ENCODE results near the gene ARHGAP28.
"Not testable (repeated sequence)": the region's sequence is repeated elsewhere in the genome, so short reads cannot be mapped to it uniquely, and the experiment has no call there.

The ARHGAP28 gene

GRCh38 chr18:6795307-6795706, 65.8 kb downstream of the ARHGAP28 start:
- H3K36me3 Mint-ChIP-seq, result no peaks in the 10 kb centered on the region
- H3K27ac Mint-ChIP-seq, result no peak overlapping the region
- H3K4me1 Mint-ChIP-seq, result no peaks in the 10 kb centered on the region
- H3K4me3 Mint-ChIP-seq, result no peak overlapping the region
- H3K9me3 Mint-ChIP-seq, result peaks cover 2% of the 10 kb centered on the region
- no peak for ATAC-seq (ENCODE audit: low read depth)
- no peak for DNase-seq (ENCODE audit: low spot score in 2 of 2)
- no peaks in the 10 kb centered on the region for H3K27me3 Mint-ChIP-seq

DNA sequence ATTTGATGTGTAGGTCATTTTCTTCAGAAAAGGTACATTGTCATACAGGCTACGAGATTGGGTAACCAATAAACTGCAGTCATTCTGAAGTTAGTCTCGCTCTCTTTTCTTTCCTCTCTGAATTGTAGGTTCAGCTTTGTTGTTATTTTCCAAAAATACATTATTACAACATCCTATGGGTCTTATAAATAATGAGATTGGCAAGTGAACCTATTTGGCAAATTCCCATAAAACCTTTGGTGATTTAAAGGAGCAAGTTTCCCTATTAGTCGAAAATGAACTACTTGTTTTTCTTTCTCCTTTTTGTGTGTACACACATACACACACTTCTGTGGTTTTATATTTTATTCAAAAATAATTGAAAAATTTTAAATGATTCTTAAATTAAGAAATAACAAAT, 67.0 kb downstream of the ARHGAP28 start:
- no peaks in the 10 kb centered on the region for H3K9me3 Mint-ChIP-seq
- H3K4me3 Mint-ChIP-seq, result no peak overlapping the region
- DNase-seq (ENCODE audit: low spot score in 2 of 2) (no peak), ATAC-seq (ENCODE audit: low read depth) (no peak)
- no peaks in the 10 kb centered on the region for H3K36me3 Mint-ChIP-seq
- H3K27ac Mint-ChIP-seq, result no peak overlapping the region
- no peaks in the 10 kb centered on the region for H3K27me3 Mint-ChIP-seq
- no peaks in the 10 kb centered on the region for H3K4me1 Mint-ChIP-seq

GRCh38 chr18:6797171-6797570, 67.7 kb downstream of the ARHGAP28 start:
- Mint-ChIP-seq H3K36me3 (no peaks in the 10 kb centered on the region), H3K9me3 (peaks cover 4% of the 10 kb centered on the region), H3K4me1 (no peaks in the 10 kb centered on the region), H3K27me3 (no peaks in the 10 kb centered on the region), H3K4me3 (no peak overlapping the region), H3K27ac (no peak overlapping the region)
- DNase-seq (ENCODE audit: low spot score in 2 of 2) (no peak), ATAC-seq (ENCODE audit: low read depth) (no peak)

- ATAC-seq (ENCODE audit: low read depth), result no peak
- H3K9me3 Mint-ChIP-seq, result peaks cover 5% of the 10 kb centered on the region
- H3K4me3 Mint-ChIP-seq, result no peak overlapping the region
- H3K27me3 Mint-ChIP-seq, result no peaks in the 10 kb centered on the region
- no peaks in the 10 kb centered on the region for H3K4me1 Mint-ChIP-seq
- no peak overlapping the region for H3K27ac Mint-ChIP-seq
- no peak for DNase-seq (ENCODE audit: low spot score in 2 of 2)
- no peaks in the 10 kb centered on the region for H3K36me3 Mint-ChIP-seq
Measured at GRCh38 chr18:6798896-6799295, 69.4 kb downstream of the ARHGAP28 start.

DNA sequence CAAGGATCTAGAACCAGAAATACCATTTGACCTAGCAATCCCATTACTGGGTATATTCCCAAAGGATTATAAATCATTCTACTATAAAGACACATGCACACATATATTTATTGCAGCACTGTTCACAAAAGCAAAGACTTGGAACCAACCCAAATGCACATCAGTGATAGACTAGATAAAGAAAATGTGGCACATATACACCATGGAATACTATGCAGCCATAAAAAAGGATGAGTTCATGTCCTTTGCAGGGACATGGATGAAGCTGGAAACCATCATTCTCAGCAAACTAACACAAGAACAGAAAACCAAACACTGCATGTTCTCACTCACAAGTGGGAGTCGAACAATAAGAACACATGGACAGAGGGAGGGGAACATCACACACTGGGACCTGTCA, 70.8 kb downstream of the ARHGAP28 start:
- not testable (repeated sequence) for H3K4me3 Mint-ChIP-seq; ATAC-seq (ENCODE audit: low read depth); H3K36me3 Mint-ChIP-seq; H3K27me3 Mint-ChIP-seq; H3K4me1 Mint-ChIP-seq; H3K27ac Mint-ChIP-seq; H3K9me3 Mint-ChIP-seq; DNase-seq (ENCODE audit: low spot score in 2 of 2)

GRCh38 chr18:6807515-6808257, 78.2 kb downstream of the ARHGAP28 start:
- no peak overlapping the region for H3K27ac Mint-ChIP-seq
- no peak overlapping the region for H3K4me3 Mint-ChIP-seq
- no peak for ATAC-seq (ENCODE audit: low read depth)
- no peaks in the 10 kb centered on the region for H3K36me3 Mint-ChIP-seq
- H3K27me3 Mint-ChIP-seq, result no peaks in the 10 kb centered on the region
- H3K4me1 Mint-ChIP-seq, result no peaks in the 10 kb centered on the region
- H3K9me3 Mint-ChIP-seq, result peaks cover 4% of the 10 kb centered on the region
- no peak for DNase-seq (ENCODE audit: low spot score in 2 of 2)

- H3K27ac Mint-ChIP-seq, result no peak overlapping the region
Measured at GRCh38 chr18:6810191-6810590, 80.7 kb downstream of the ARHGAP28 start.

GRCh38 chr18:6811816-6812215, 82.3 kb downstream of the ARHGAP28 start:
- ATAC-seq (ENCODE audit: low read depth) (no peak), DNase-seq (ENCODE audit: low spot score in 2 of 2) (no peak)
- Mint-ChIP-seq H3K4me1 (no peaks in the 10 kb centered on the region), H3K27ac (no peak overlapping the region), H3K9me3 (no peaks in the 10 kb centered on the region), H3K4me3 (no peak overlapping the region), H3K36me3 (no peaks in the 10 kb centered on the region), H3K27me3 (no peaks in the 10 kb centered on the region)

More at GRCh38 chr18:6810191-6810590, 80.7 kb downstream of the ARHGAP28 start:
- DNase-seq (ENCODE audit: low spot score in 2 of 2) (no peak), ATAC-seq (ENCODE audit: low read depth) (no peak)
- H3K27me3 Mint-ChIP-seq, result no peaks in the 10 kb centered on the region
- H3K36me3 Mint-ChIP-seq, result no peaks in the 10 kb centered on the region
- H3K4me3 Mint-ChIP-seq, result no peak overlapping the region
- no peaks in the 10 kb centered on the region for H3K4me1 Mint-ChIP-seq
- H3K9me3 Mint-ChIP-seq, result no peaks in the 10 kb centered on the region

DNA sequence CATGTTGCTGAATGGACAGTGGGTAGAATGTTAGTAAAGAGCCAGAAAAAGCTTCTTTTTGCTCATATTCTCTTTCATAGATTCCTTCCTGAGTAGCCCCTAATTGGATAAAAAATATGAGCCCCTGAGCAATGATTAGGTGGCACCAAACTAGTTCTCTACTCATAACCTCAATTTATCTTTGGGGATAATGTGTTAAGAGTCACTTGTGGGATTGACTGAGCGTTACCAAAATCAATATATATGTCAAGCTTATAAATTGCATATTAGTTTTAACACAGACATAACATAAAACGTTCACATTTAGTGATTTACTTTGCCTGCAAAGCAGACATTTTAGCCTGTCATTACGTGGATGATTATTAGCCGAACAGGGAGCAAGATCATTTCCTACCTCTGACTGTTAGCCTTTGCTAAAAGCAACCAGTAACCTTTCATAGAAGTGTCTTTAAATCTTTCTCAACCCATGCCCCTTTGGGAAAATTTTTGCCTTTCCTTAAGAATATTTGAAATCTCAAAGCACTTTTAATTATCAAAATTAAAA, 85.4 kb downstream of the ARHGAP28 start:
- H3K27me3 Mint-ChIP-seq, result no peaks in the 10 kb centered on the region
- H3K9me3 Mint-ChIP-seq, result peaks cover 3% of the 10 kb centered on the region
- no peaks in the 10 kb centered on the region for H3K36me3 Mint-ChIP-seq
- H3K4me3 Mint-ChIP-seq, result no peak overlapping the region
- H3K4me1 Mint-ChIP-seq, result no peaks in the 10 kb centered on the region
- no peak overlapping the region for H3K27ac Mint-ChIP-seq
- DNase-seq (ENCODE audit: low spot score in 2 of 2), result no peak
- ATAC-seq (ENCODE audit: low read depth), result no peak

GRCh38 chr18:6816154-6816553, 86.6 kb downstream of the ARHGAP28 start:
- ATAC-seq (ENCODE audit: low read depth) (no peak), DNase-seq (ENCODE audit: low spot score in 2 of 2) (no peak)
- H3K4me3 Mint-ChIP-seq, result no peak overlapping the region
- H3K36me3 Mint-ChIP-seq, result no peaks in the 10 kb centered on the region
- no peak overlapping the region for H3K27ac Mint-ChIP-seq
- H3K4me1 Mint-ChIP-seq, result no peaks in the 10 kb centered on the region
- H3K9me3 Mint-ChIP-seq, result peaks cover 5% of the 10 kb centered on the region
- H3K27me3 Mint-ChIP-seq, result no peaks in the 10 kb centered on the region

- no peaks in the 10 kb centered on the region for H3K27me3 Mint-ChIP-seq
Measured at GRCh38 chr18:6819332-6819731, 89.8 kb downstream of the ARHGAP28 start.

DNA sequence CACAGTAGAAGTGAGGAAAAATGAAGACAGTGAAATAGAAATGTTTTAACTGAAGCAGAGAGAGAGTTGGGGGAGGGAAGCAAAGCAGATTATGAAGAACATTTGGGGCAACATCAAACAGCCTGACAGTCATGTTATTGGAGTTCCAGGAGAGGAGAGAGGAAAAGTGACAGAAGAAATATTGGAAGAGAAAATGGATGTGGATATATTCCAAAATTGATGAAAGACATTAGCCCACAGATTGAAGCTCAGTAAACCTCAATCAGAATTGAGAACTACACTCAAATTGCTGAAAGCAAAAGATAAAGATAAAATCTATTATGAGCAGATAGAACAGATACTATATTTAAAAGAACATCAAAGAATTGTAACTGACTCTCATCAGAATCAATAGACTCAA, 90.8 kb downstream of the ARHGAP28 start:
- no peaks in the 10 kb centered on the region for H3K4me1 Mint-ChIP-seq
- peaks cover 5% of the 10 kb centered on the region for H3K9me3 Mint-ChIP-seq
- no peaks in the 10 kb centered on the region for H3K36me3 Mint-ChIP-seq
- H3K4me3 Mint-ChIP-seq, result no peak overlapping the region
- no peaks in the 10 kb centered on the region for H3K27me3 Mint-ChIP-seq
- DNase-seq (ENCODE audit: low spot score in 2 of 2) (no peak), ATAC-seq (ENCODE audit: low read depth) (no peak)
- H3K27ac Mint-ChIP-seq, result no peak overlapping the region

More at GRCh38 chr18:6819332-6819731, 89.8 kb downstream of the ARHGAP28 start:
- Mint-ChIP-seq H3K27ac (no peak overlapping the region), H3K4me1 (no peaks in the 10 kb centered on the region), H3K9me3 (peaks cover 5% of the 10 kb centered on the region), H3K36me3 (no peaks in the 10 kb centered on the region), H3K4me3 (no peak overlapping the region)
- DNase-seq (ENCODE audit: low spot score in 2 of 2) (no peak), ATAC-seq (ENCODE audit: low read depth) (no peak)

DNA sequence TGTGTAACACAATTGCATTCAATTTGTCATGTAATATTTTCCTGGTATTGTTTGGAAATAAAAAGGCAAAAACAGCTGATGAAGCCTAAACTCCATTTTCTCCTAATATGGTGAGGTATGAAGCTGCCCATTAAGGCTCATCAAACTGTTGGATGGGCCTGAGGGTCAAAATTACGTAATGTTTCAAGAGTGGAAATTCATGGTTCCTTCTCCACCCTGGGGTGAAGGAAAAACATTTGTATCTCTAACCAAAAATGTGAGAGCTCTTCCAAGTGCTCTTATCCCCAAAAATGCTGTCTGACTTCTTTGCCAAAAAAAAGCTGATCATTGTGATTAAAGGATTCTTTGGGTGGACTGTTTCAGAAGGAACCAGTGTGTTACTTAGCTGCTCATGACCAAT, 91.8 kb downstream of the ARHGAP28 start:
- peaks cover 7% of the 10 kb centered on the region for H3K9me3 Mint-ChIP-seq
- ATAC-seq (ENCODE audit: low read depth) (no peak), DNase-seq (ENCODE audit: low spot score in 2 of 2) (no peak)
- H3K4me3 Mint-ChIP-seq, result no peak overlapping the region
- H3K36me3 Mint-ChIP-seq, result no peaks in the 10 kb centered on the region
- no peak overlapping the region for H3K27ac Mint-ChIP-seq
- no peaks in the 10 kb centered on the region for H3K4me1 Mint-ChIP-seq
- no peaks in the 10 kb centered on the region for H3K27me3 Mint-ChIP-seq

DNA sequence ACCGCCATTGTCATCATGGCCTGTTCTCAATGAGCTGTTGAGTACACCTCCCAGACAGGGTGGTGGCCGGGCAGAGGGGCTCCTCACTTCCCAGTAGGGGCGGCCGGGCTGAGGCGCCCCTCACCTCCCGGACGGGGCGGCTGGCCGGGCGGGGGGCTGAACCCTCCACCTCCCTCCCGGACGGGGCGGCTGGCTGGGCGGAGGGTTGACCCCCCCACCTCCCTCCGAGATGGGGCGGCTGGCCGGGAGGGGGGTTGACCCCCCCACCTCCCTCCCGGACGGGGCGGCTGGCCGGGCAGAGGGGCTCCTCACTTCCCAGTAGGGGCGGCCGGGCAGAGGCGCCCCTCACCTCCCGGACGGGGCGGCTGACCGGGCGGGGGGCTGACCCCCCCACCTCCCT, 97.6 kb downstream of the ARHGAP28 start:
- DNase-seq (ENCODE audit: low spot score in 2 of 2); H3K4me3 Mint-ChIP-seq; H3K9me3 Mint-ChIP-seq; ATAC-seq (ENCODE audit: low read depth); H3K27ac Mint-ChIP-seq; H3K27me3 Mint-ChIP-seq; H3K36me3 Mint-ChIP-seq; H3K4me1 Mint-ChIP-seq: not testable (repeated sequence)

- H3K4me3 Mint-ChIP-seq; H3K27me3 Mint-ChIP-seq; H3K9me3 Mint-ChIP-seq; H3K36me3 Mint-ChIP-seq; ATAC-seq (ENCODE audit: low read depth); DNase-seq (ENCODE audit: low spot score in 2 of 2); H3K4me1 Mint-ChIP-seq; H3K27ac Mint-ChIP-seq: not testable (repeated sequence)
Measured at GRCh38 chr18:6827566-6827965, 98.0 kb downstream of the ARHGAP28 start.
